LNCAP (cell line): Measurements from ENCODE around the gene RCAN2.

Source experiments
- TF ChIP-seq, protein P1 (sequence below): fragments of 450-650 bp; IDR thresholded peaks from 2 replicates; pipeline ENCODE4 v1.5.1; 2017; ENCODE audit warnings: mild to moderate bottlenecking

Gene RCAN2

DNA sequence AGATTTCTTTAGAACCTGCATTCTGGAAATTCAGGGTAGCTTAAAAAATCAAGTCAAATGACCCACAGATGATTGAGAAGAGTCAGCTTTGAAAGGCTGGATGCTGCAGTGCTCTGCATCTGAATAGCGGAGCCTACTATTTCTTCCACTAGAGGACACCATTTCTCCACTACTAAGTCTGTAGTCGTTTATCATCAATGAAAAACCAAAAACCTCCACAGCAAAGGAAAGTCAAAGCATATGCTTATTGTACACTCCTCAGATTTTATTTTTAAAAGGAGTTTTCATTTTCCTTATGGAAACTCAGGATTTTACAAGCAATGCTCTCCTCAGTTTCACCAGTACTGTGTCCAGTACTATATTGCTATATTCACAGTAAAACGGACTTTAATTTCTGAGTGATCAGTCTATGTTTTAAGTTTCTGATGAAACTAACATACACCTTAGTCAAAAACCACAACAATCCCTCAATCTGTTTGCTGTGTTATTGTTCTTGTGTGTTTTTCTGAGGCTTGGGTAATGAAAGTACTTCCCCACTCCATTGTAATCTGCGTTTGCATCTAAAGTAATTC lies 269.9 kb downstream of the RCAN2 start:
- TF ChIP-seq, protein P1, sequence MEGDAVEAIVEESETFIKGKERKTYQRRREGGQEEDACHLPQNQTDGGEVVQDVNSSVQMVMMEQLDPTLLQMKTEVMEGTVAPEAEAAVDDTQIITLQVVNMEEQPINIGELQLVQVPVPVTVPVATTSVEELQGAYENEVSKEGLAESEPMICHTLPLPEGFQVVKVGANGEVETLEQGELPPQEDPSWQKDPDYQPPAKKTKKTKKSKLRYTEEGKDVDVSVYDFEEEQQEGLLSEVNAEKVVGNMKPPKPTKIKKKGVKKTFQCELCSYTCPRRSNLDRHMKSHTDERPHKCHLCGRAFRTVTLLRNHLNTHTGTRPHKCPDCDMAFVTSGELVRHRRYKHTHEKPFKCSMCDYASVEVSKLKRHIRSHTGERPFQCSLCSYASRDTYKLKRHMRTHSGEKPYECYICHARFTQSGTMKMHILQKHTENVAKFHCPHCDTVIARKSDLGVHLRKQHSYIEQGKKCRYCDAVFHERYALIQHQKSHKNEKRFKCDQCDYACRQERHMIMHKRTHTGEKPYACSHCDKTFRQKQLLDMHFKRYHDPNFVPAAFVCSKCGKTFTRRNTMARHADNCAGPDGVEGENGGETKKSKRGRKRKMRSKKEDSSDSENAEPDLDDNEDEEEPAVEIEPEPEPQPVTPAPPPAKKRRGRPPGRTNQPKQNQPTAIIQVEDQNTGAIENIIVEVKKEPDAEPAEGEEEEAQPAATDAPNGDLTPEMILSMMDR = peak; percentile 90

DNA sequence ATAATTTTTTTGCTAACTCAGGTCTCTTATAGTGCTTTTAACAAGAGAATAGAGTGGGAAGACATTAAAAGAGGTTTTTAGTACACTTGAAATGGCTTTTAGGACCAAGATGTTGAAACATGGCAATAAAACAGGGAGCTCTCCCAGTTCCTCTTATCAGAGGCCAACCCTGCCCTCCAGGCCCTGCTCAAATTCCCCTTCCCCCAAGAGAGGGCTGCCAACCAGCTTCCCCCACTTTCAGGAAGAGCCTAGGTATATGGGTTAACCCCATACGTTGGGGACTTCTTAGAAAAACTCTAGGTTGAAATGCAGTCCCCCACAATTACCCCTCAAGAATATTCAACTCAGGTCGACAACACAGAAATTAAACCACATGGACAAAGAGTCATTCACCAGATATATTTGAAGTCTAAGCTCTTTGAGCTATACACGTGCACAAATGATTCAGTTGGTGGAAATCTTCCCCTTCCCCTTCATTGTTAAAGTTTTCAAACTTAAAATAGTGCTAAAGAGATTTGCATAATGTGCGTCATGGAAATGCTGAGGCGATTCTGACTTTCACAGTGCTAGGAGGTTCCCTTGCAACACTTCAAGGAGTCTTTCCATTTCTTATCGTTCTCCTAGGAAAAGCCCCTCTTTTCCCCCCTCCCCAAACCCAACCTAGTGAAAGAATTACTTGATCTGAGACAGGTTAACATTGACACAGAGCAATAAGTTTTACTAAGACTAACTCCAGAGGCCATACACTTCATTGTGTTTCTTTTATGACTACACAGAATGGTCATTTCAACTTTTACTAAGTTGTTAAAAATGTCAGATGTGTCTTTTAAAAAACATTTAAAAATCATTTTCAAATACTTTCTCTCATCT lies 270.7 kb downstream of the RCAN2 start:
- TF ChIP-seq, protein P1 = no peak

- TF ChIP-seq, protein P1 = no peak
Measured at GRCh38 chr6:46219661-46220060, 271.6 kb downstream of the RCAN2 start.

GRCh38 chr6:46218457-46218856 lies 272.8 kb downstream of the RCAN2 start:
- TF ChIP-seq, protein P1 = no peak

DNA sequence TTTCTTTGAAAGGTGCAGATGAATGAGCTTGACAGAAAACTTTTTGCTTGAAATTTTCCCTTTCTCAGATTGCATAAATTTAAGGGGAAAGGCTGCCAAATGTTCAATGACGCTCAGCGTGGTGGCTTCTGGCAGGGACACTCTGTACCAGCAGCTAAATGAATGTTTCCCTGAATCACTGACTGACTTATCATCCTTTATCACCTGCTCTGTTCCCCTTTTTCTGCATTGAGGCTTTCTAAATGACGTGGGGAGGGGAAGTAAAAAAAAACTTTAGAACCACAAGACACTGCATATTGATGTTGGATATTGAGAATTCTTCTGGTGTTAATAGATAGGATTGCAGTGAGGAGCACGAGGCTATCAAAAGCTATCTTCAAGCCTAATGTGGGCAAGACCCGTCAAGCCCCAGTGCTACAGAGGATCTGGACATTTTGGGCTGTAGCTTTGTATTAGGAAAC lies 273.5 kb downstream of the RCAN2 start:
- TF ChIP-seq, protein P1 = no peak

DNA sequence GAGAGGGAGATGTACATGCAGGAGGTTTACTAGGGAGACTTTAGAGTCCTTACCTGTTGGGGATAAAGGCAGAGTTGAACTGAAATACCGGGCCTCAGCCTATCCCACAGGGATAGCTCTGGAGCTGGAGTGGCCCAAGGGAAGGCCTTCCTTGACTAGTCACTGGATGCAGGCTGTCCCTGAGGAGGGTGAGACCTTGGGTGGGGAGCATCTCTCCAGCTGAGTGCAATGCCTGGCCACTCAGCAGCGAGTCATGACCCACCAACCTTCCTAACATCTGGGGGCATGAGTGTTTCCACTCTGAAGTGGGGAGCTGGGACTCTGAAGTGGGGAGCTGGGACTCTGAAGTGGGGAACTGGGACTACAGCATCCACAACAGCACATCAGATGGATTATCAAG lies 274.4 kb downstream of the RCAN2 start:
- TF ChIP-seq, protein P1 = no peak

- TF ChIP-seq, protein P1 = no peak
Measured at GRCh38 chr6:46215777-46216176, 275.5 kb downstream of the RCAN2 start.
